K562 (cell line): Measurements from ENCODE around the gene GATAD1. TPM values are rescaled to one million over a fixed set of nuclear protein-coding genes. Genes with fewer than 3 reads are reported as not detected.

Source experiments
- ATAC-seq: fragments of 200-7000 bp; cut with Tn5 transposase; 3 replicates; pipeline ENCODE4 v1.9.1; 2020; ENCODE audit warnings: moderate library complexity
- BruUV-seq: library from RNA; stranded (reverse); fragments of 400-500 nt; replicated peaks from 2 replicates; lab custom pipeline; 2021; lab: Mats Ljungman, UMichigan
- CTCF ChIA-PET: fragments of 300-600 bp; formaldehyde crosslinking; extraction: SDS; loops from one replicate; lab custom pipeline; 2021; ENCODE audit warnings: low intra/inter-chr PET ratio; lab: Yijun Ruan, JAX
- POLR2A ChIA-PET: fragments of 300-600, 350-650 bp; sonication (Branson Sonifier 250); formaldehyde crosslinking; extraction: SDS; loops from one replicate; lab custom pipeline; 2021; ENCODE audit warnings: antibody characterized with exemption, inconsistent platforms; lab: Yijun Ruan, JAX
- DNase-seq, 4 experiments: peaks; one replicate each; pipeline versions ENCODE4 v3.0.0 to v3.0.0-alpha.2; 2011 to 2018; ENCODE audit warnings: low spot score in 3 of 4, mixed read lengths in 3 of 4; ENCODE audit errors: extremely low read depth in 1 of 4
- FAIRE-seq: peaks from 2 replicates; lab custom pipeline; 2011; peaks lifted over from hg19 to GRCh38; lab: Jason Lieb, UNC
- H2AFZ ChIP-seq: 2 replicates; pipeline ENCODE4 v1.6.0; 2011; ENCODE audit warnings: low read depth, low read length, control low read depth, inconsistent platforms
- H3K27ac ChIP-seq: fragments of 200-600 bp; 3 replicates; pipeline ENCODE4 v1.8.0; 2011; ENCODE audit warnings: low read depth, mild to moderate bottlenecking, control low read depth, inconsistent platforms, low read length, moderate library complexity, mixed read lengths; ENCODE audit errors: extremely low read depth
- H3K27me3 ChIP-seq, 2 experiments: fragments of 300-600 bp in 1 of 2; 2 replicates in 1 of 2; 3 replicates in 1 of 2; pipeline versions ENCODE4 v1.6.0 to v1.8.0; 2011; ENCODE audit warnings: inconsistent platforms in 2 of 2, low read length in 2 of 2, mild to moderate bottlenecking in 1 of 2, mixed read lengths in 1 of 2, moderate library complexity in 1 of 2; ENCODE audit not compliant: control insufficient read depth in 2 of 2, insufficient read depth in 2 of 2
- H3K36me3 ChIP-seq: fragments of 300-600 bp; 3 replicates; pipeline ENCODE4 v1.8.0; 2011; ENCODE audit warnings: mild to moderate bottlenecking, low read length, inconsistent platforms; ENCODE audit not compliant: control insufficient read depth, insufficient read depth
- H3K4me1 ChIP-seq, 2 experiments: fragments of 200-600 bp in 1 of 2; replicated peaks in 1 of 2; 2 replicates in 1 of 2; 3 replicates in 1 of 2; pipeline versions ENCODE4 v1.5.1 to v1.8.0; 2011; ENCODE audit warnings: inconsistent platforms in 2 of 2, low read length in 2 of 2, mild to moderate bottlenecking in 1 of 2, mixed read lengths in 1 of 2, moderate library complexity in 1 of 2; ENCODE audit not compliant: control insufficient read depth in 2 of 2, insufficient read depth in 2 of 2
- H3K4me2 ChIP-seq: 2 replicates; pipeline ENCODE4 v1.6.1; 2011; ENCODE audit warnings: low read length, control low read depth, inconsistent platforms, mixed read lengths; ENCODE audit not compliant: insufficient read depth
- H3K4me3 ChIP-seq: fragments of 200-600 bp; sonication (generic), shearing (Covaris generic); 2 replicates; pipeline ENCODE4 v1.5.1; 2016; ENCODE audit warnings: control low read depth, inconsistent platforms
- H3K79me2 ChIP-seq: fragments of 200-600 bp; 3 replicates; pipeline ENCODE4 v1.8.0; 2011; ENCODE audit warnings: low read length, inconsistent platforms; ENCODE audit not compliant: control insufficient read depth, insufficient read depth
- H3K9ac ChIP-seq, 2 experiments: 2 replicates each; pipeline versions ENCODE4 v1.6.0 to v1.6.1; 2011; ENCODE audit warnings: low read depth in 2 of 2, low read length in 2 of 2, control low read depth in 1 of 2, inconsistent platforms in 1 of 2, mild to moderate bottlenecking in 1 of 2, mixed read lengths in 1 of 2; ENCODE audit not compliant: insufficient read depth in 1 of 2
- H3K9me1 ChIP-seq: one replicate; pipeline ENCODE4 v1.6.0; 2011; ENCODE audit warnings: inconsistent platforms, mild to moderate bottlenecking, low read length, moderate library complexity; ENCODE audit not compliant: control insufficient read depth, insufficient read depth
- H3K9me3 ChIP-seq: replicated peaks from 2 replicates; pipeline ENCODE4 v1.5.1; 2011; ENCODE audit warnings: low read depth, low read length, inconsistent platforms; ENCODE audit not compliant: control insufficient read depth, insufficient read depth
- H4K20me1 ChIP-seq: replicated peaks from 2 replicates; pipeline ENCODE4 v1.6.1; 2011; ENCODE audit warnings: low read length, inconsistent platforms, mixed read lengths; ENCODE audit not compliant: control insufficient read depth, insufficient read depth
- ARNT ChIP-seq, 2 experiments: fragments of 450-650 bp; IDR thresholded peaks; 2 replicates each; pipeline ENCODE4 v1.6.1; 2016; ENCODE audit warnings: mild to moderate bottlenecking in 1 of 2
- CEBPG ChIP-seq, 3 experiments: fragments of 200-800 bp in 1 of 3; sonication (Bioruptor generic) in 1 of 3; sonication (generic) in 1 of 3; formaldehyde crosslinking in 1 of 3; IDR thresholded peaks in 2 of 3; conservative IDR thresholded peaks in 1 of 3; 2 replicates each; pipeline versions ENCODE4 v1.6.1 to v1.8.0; 2016 to 2022; ENCODE audit warnings: missing compliant biosample characterization in 2 of 3, missing genetic modification characterization in 2 of 3, mild to moderate bottlenecking in 1 of 3, missing genetic modification reagents in 1 of 3
- EP400 ChIP-seq: fragments of 450-650 bp; IDR thresholded peaks from 2 replicates; pipeline ENCODE4 v1.6.1; 2017; ENCODE audit warnings: antibody characterized with exemption, mild to moderate bottlenecking, moderate library complexity
- ETV1 ChIP-seq: fragments of 450-650 bp; conservative IDR thresholded peaks from 2 replicates; pipeline ENCODE4 v1.6.1; 2016; ENCODE audit warnings: missing genetic modification characterization, control low read depth, low read depth, missing compliant biosample characterization
- HDAC2 ChIP-seq: fragments of 450-650 bp; IDR thresholded peaks from 2 replicates; pipeline ENCODE4 v1.6.1; 2016; ENCODE audit warnings: mild to moderate bottlenecking
- MED1 ChIP-seq: sonication (generic); formaldehyde crosslinking; IDR thresholded peaks from 2 replicates; pipeline ENCODE4 v1.8.1; 2023; ENCODE audit warnings: missing genetic modification reagents, borderline replicate concordance
- MTA3 ChIP-seq: fragments of 450-650 bp; formaldehyde crosslinking; IDR thresholded peaks from 2 replicates; pipeline ENCODE4 v1.6.1; 2017; ENCODE audit warnings: mild to moderate bottlenecking, borderline replicate concordance
- MYC ChIP-seq, 2 experiments: fragments of 250-450 bp in 1 of 2; sonication (Bioruptor Pico) in 1 of 2; IDR thresholded peaks; 2 replicates each; pipeline versions ENCODE4 v1.5.1 to v1.6.1; 2012 to 2021; ENCODE audit warnings: low read depth in 2 of 2, borderline replicate concordance in 1 of 2, improper control_type of control experiment in 1 of 2, low read length in 1 of 2, mild to moderate bottlenecking in 1 of 2, moderate library complexity in 1 of 2
- NBN ChIP-seq: fragments of 450-650 bp; IDR thresholded peaks from 2 replicates; pipeline ENCODE4 v1.6.1; 2016; ENCODE audit warnings: low read depth, mild to moderate bottlenecking
- NCOA1 ChIP-seq: fragments of 450-650 bp; IDR thresholded peaks from 2 replicates; pipeline ENCODE4 v1.6.1; 2016; ENCODE audit warnings: low read depth
- NKRF ChIP-seq: fragments of 450-650 bp; IDR thresholded peaks from 2 replicates; pipeline ENCODE4 v1.6.1; 2016; ENCODE audit warnings: borderline replicate concordance
- SMARCE1 ChIP-seq: fragments of 450-650 bp; IDR thresholded peaks from 2 replicates; pipeline ENCODE4 v1.7.1; 2016; ENCODE audit warnings: mild to moderate bottlenecking
- TEAD4 ChIP-seq, 2 experiments: sonication (generic) in 1 of 2; formaldehyde crosslinking in 1 of 2; IDR thresholded peaks; 2 replicates each; pipeline versions ENCODE4 v1.6.1 to v1.8.0; 2012 to 2022; ENCODE audit warnings: borderline replicate concordance in 1 of 2, inconsistent platforms in 1 of 2, low read length in 1 of 2, mild to moderate bottlenecking in 1 of 2, missing genetic modification reagents in 1 of 2
- WGBS: fragments of 100-300 bp; shearing (Covaris generic); methylation state at CpG from one replicate; pipeline ENCODE4 v1.1.6; 2016; ENCODE audit warnings: low coverage, mixed read lengths; ENCODE audit not compliant: insufficient coverage; ENCODE audit errors: missing lambda C conversion rate; 5-methylcytosine and 5-hydroxymethylcytosine counted together
- in situ Hi-C: fragments of 300-500 bp; cut with MboI; formaldehyde crosslinking; loops from 4 replicates; pipeline ENCODE4 v1.15.0; 2018; ENCODE audit warnings: inconsistent platforms, mixed read lengths
- intact Hi-C: fragments of 100-400 bp; cut with micrococcal nuclease; formaldehyde crosslinking; loops from 2 replicates; pipeline ENCODE4 v1.14.2; 2022
- polyA plus RNA-seq, 8 experiments: library from polyadenylated mRNA; depleted of rRNA in 4 of 8; stranded (reverse) in 5 of 8; unstranded in 3 of 8; fragments of >200 nt; fragmentation: Nextera tagmentation in 2 of 8; fragmentation: Illumina TruSeq in 1 of 8; extraction: Ambion mirVana in 2 of 8; extraction: Trizol in 1 of 8; gene quantifications; 2 replicates each; pipeline versions ENCODE4 v1.2.1 to v1.2.3, GENCODE V29; 2011 to 2014; ENCODE audit warnings: inconsistent platforms in 1 of 8, missing spikeins in 1 of 8
- total RNA-seq, 7 experiments: library from RNA; depleted of rRNA in 6 of 7; stranded (reverse); fragments of >200 nt in 6 of 7; fragmentation: Illumina TruSeq in 2 of 7; extraction: Trizol in 2 of 7; gene quantifications; 2 replicates each; pipeline versions ENCODE4 v1.2.1 to v1.2.3, GENCODE V29; 2011 to 2021; ENCODE audit warnings: low replicate concordance in 1 of 7
- TF ChIP-seq, protein P1 (sequence below): fragments of 250-450 bp; sonication (Bioruptor Pico); IDR thresholded peaks from 2 replicates; pipeline ENCODE4 v1.9.0; 2021; ENCODE audit warnings: mild to moderate bottlenecking
- TF ChIP-seq, protein P2 (sequence below): fragments of 450-650 bp; IDR thresholded peaks from 2 replicates; pipeline ENCODE4 v1.7.1; 2018; ENCODE audit warnings: mild to moderate bottlenecking, low read depth; ENCODE audit not compliant: partially characterized antibody

GATAD1 gene
- total and polyA plus RNA-seq, 9 of the 15 experiments (the other 6 are each of a cell fraction or from before 2014, with no cell fraction given), result 9.3 to 67.7 (median 34.3) TPM

DNA sequence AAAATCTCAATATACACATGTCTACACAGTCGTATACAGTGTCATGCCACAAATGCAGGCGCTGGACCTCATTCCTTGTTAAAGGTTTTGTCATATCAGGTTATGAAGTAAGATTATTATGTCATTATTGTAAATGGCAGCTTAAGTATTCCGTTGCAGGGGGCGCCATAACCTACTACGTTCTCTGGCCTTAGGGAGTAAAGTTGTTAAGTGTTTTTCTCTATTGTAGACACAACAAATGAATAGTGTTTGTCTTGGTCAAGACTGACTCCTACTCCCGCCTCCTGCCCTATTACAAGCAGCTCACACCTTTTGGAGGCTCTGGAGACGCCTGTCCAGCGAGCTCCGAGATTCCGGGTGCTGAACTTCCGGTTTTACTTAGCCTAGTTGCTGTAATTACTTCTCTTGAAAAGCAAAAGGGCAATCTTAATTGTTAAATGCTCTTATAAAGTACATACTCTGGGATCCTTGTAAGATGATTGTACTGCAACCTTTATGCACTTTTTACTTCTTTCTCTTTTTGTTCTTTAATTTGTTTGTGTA lies 994 bp downstream of the GATAD1 start:
- H3K9me1 ChIP-seq, result no peaks in the 10 kb centered on the region
- peak overlapping the region; percentile 86 for H3K4me2 ChIP-seq
- intact Hi-C loops (loop anchor here (5.0 to 10.0 kb wide), 2 partner anchors 201 to 803 kb away; partner anchors contain the start of genes ANKIB1 and KRIT1), in situ Hi-C loops (loop anchor here (10.0 kb wide), 1 partner anchor 573 kb away; no protein-coding TSS in a partner anchor)
- H4K20me1 ChIP-seq, result no peaks in the 10 kb centered on the region
- peak overlapping the region; percentile 95 for H3K27ac ChIP-seq
- ChIA-PET POLR2A (interaction anchor here (0.6 to 2.9 kb wide), 9 partner anchors 10 to 603 kb away, joined by 3 to 15 read pairs (median 5); partner anchors contain the start of genes CYP51A1, PEX1 and RBM48), CTCF (interaction anchor here (3.2 kb wide), 1 partner anchor 568 kb away, joined by 15 read pairs; the partner anchor contains the start of gene MTERF1)
- peak overlapping the region; percentile 95 for H3K4me3 ChIP-seq
- peaks cover 28% of the 10 kb centered on the region for H3K79me2 ChIP-seq
- WGBS, result 2% methylated on average over 11 of the region's 11 CpGs
- H2AFZ ChIP-seq, result peak overlapping the region; percentile 95
- FAIRE-seq (peak; percentile 80), ATAC-seq (peak; percentile 79), DNase-seq (peak; percentile 60 to 81 (median 66))
- peak overlapping the region; percentile 94 to 97 for H3K9ac ChIP-seq
- peaks cover 5 to 6% of the 10 kb centered on the region in 2 experiments; a peak in 2 of 5 replicates for H3K4me1 ChIP-seq
- no peaks in the 10 kb centered on the region for H3K27me3 ChIP-seq
- BruUV-seq, result TSS peak; percentile 52
- no peaks in the 10 kb centered on the region; the same call in 1 of the 2 replicates for H3K9me3 ChIP-seq
- peaks cover 46% of the 10 kb centered on the region for H3K36me3 ChIP-seq
- TF ChIP-seq, protein P1, sequence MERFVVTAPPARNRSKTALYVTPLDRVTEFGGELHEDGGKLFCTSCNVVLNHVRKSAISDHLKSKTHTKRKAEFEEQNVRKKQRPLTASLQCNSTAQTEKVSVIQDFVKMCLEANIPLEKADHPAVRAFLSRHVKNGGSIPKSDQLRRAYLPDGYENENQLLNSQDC, result 0 out of 2 replicates have a peak, but pooled peaks have one; percentile 36
- TF ChIP-seq HDAC2 (peak; percentile 53; the same call in 1 of the 2 replicates), MYC (IDR thresholded peaks at IDR 0.05; ENCODE audit: low read depth, low read length) (peak; percentile 0; the same call in 1 of the 2 replicates), MYC (CRISPR knock-in tag; IDR thresholded peaks at IDR 0.05; ENCODE audit: borderline replicate concordance, low read depth) (no peak), EP400 (peak; percentile 4), MTA3 (peak; percentile 72; the same call in 1 of the 2 replicates), CEBPG (CRISPR knock-in tag; IDR thresholded peaks at IDR 0.05) (no peak), CEBPG (tag; conservative IDR thresholded peaks at IDR 0.05 in 1 of 2, IDR thresholded peaks at IDR 0.05 in 1 of 2) (peak in 1 of 2 experiments; percentile 71; a peak in 2 of 4 replicates), ARNT (IDR thresholded peaks at IDR 0.05) (peak in 1 of 2 experiments; percentile 73; a peak in 1 of 4 replicates), SMARCE1 (peak; percentile 75), TEAD4 (IDR thresholded peaks at IDR 0.05; ENCODE audit: low read length) (peak; percentile 55; the same call in 1 of the 2 replicates), TEAD4 (CRISPR knock-in tag; IDR thresholded peaks at IDR 0.05; ENCODE audit: borderline replicate concordance) (no peak), NKRF (peak; percentile 64; the same call in 1 of the 2 replicates), MED1 (no peak), NCOA1 (peak; percentile 53; the same call in 1 of the 2 replicates), NBN (peak; percentile 69; the same call in 1 of the 2 replicates), ETV1 (tag) (peak; percentile 63)
- TF ChIP-seq, protein P2, sequence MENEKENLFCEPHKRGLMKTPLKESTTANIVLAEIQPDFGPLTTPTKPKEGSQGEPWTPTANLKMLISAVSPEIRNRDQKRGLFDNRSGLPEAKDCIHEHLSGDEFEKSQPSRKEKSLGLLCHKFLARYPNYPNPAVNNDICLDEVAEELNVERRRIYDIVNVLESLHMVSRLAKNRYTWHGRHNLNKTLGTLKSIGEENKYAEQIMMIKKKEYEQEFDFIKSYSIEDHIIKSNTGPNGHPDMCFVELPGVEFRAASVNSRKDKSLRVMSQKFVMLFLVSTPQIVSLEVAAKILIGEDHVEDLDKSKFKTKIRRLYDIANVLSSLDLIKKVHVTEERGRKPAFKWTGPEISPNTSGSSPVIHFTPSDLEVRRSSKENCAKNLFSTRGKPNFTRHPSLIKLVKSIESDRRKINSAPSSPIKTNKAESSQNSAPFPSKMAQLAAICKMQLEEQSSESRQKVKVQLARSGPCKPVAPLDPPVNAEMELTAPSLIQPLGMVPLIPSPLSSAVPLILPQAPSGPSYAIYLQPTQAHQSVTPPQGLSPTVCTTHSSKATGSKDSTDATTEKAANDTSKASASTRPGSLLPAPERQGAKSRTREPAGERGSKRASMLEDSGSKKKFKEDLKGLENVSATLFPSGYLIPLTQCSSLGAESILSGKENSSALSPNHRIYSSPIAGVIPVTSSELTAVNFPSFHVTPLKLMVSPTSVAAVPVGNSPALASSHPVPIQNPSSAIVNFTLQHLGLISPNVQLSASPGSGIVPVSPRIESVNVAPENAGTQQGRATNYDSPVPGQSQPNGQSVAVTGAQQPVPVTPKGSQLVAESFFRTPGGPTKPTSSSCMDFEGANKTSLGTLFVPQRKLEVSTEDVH, result peak; percentile 66
